Type B pancreatic cell (in vitro differentiated cells): Measurements from ENCODE around the gene RBL1. TPM values are rescaled to one million over a fixed set of nuclear protein-coding genes. Genes with fewer than 3 reads are reported as not detected.
"Not testable (repeated sequence)": the region's sequence is repeated elsewhere in the genome, so short reads cannot be mapped to it uniquely, and the experiment has no call there.

Experiments
- DNase-seq: peaks from one replicate; pipeline ENCODE4 v3.0.0; 2021; ENCODE audit warnings: mixed read lengths; ENCODE audit not compliant: unreplicated experiment; ENCODE audit errors: extremely low spot score
- H3K27ac Mint-ChIP-seq: 2 replicates; pipeline ENCODE4 v1.8.0; 2021; ENCODE audit warnings: mild to moderate bottlenecking, mixed read lengths
- H3K27me3 Mint-ChIP-seq: 2 replicates; pipeline ENCODE4 v1.8.0; 2021; ENCODE audit warnings: mixed read lengths
- H3K36me3 Mint-ChIP-seq: 2 replicates; pipeline ENCODE4 v1.8.0; 2021; ENCODE audit warnings: mixed read lengths
- H3K4me1 Mint-ChIP-seq: one replicate; pipeline ENCODE4 v1.8.0; 2021; ENCODE audit warnings: mixed read lengths; ENCODE audit not compliant: unreplicated experiment
- H3K4me3 Mint-ChIP-seq: 2 replicates; pipeline ENCODE4 v1.8.0; 2021; ENCODE audit warnings: mild to moderate bottlenecking, mixed read lengths
- H3K9me3 Mint-ChIP-seq: 2 replicates; pipeline ENCODE4 v1.8.0; 2021; ENCODE audit warnings: mixed read lengths
- CTCF ChIP-seq: fragments of 200-600 bp; sonication (generic); conservative IDR thresholded peaks from 2 replicates; pipeline ENCODE4 v1.5.0; 2021; ENCODE audit warnings: antibody characterized with exemption, mild to moderate bottlenecking
- total RNA-seq: library from RNA; stranded (reverse); gene quantifications from 2 replicates; pipeline ENCODE4 v1.2.1, GENCODE V29; 2021; ENCODE audit warnings: low replicate concordance

RBL1 gene
- total RNA-seq, 1 donor from 2014 or later, result 16.0 TPM

- H3K9me3 Mint-ChIP-seq, result no peaks in the 10 kb centered on the region
- H3K27me3 Mint-ChIP-seq, result no peaks in the 10 kb centered on the region
- H3K36me3 Mint-ChIP-seq, result no peaks in the 10 kb centered on the region
- H3K27ac Mint-ChIP-seq, result no peak overlapping the region
- TF ChIP-seq CTCF, result no peak
- no peak overlapping the region for H3K4me3 Mint-ChIP-seq
- DNase-seq, result no peak
- H3K4me1 Mint-ChIP-seq, result no peaks in the 10 kb centered on the region
Measured at GRCh38 chr20:37131486-37131885, 35.7 kb upstream of the RBL1 start.

- Mint-ChIP-seq H3K4me1 (no peaks in the 10 kb centered on the region), H3K4me3 (no peak overlapping the region)
Measured at GRCh38 chr20:37128803-37129202, 33.0 kb upstream of the RBL1 start.

GRCh38 chr20:37126290-37126689 is 30.5 kb upstream of the RBL1 start:
- H3K36me3 Mint-ChIP-seq, H3K9me3 Mint-ChIP-seq, H3K4me3 Mint-ChIP-seq, H3K27ac Mint-ChIP-seq, DNase-seq, H3K4me1 Mint-ChIP-seq, H3K27me3 Mint-ChIP-seq: not testable (repeated sequence)

More at GRCh38 chr20:37128803-37129202, 33.0 kb upstream of the RBL1 start:
- no peak for DNase-seq
- Mint-ChIP-seq H3K9me3 (no peaks in the 10 kb centered on the region), H3K27me3 (no peaks in the 10 kb centered on the region), H3K27ac (no peak overlapping the region), H3K36me3 (no peaks in the 10 kb centered on the region)
- TF ChIP-seq CTCF, result no peak

- no peak for DNase-seq
- no peak for TF ChIP-seq CTCF
- no peaks in the 10 kb centered on the region for H3K4me1 Mint-ChIP-seq
- H3K27ac Mint-ChIP-seq, result no peak overlapping the region
- no peaks in the 10 kb centered on the region for H3K36me3 Mint-ChIP-seq
- H3K9me3 Mint-ChIP-seq, result no peaks in the 10 kb centered on the region
- no peak overlapping the region for H3K4me3 Mint-ChIP-seq
- no peaks in the 10 kb centered on the region for H3K27me3 Mint-ChIP-seq
Measured at GRCh38 chr20:37123441-37123840, 27.6 kb upstream of the RBL1 start.

GRCh38 chr20:37120497-37120896 is 24.7 kb upstream of the RBL1 start:
- Mint-ChIP-seq H3K27me3 (no peaks in the 10 kb centered on the region), H3K36me3 (no peaks in the 10 kb centered on the region), H3K9me3 (no peaks in the 10 kb centered on the region), H3K27ac (no peak overlapping the region), H3K4me1 (no peaks in the 10 kb centered on the region), H3K4me3 (no peak overlapping the region)
- no peak for TF ChIP-seq CTCF
- DNase-seq, result no peak

- no peak overlapping the region for H3K27ac Mint-ChIP-seq
- H3K36me3 Mint-ChIP-seq, result no peaks in the 10 kb centered on the region
- H3K4me1 Mint-ChIP-seq, result no peaks in the 10 kb centered on the region
- no peak for DNase-seq
- no peak for TF ChIP-seq CTCF
- no peak overlapping the region for H3K4me3 Mint-ChIP-seq
- no peaks in the 10 kb centered on the region for H3K27me3 Mint-ChIP-seq
- H3K9me3 Mint-ChIP-seq, result no peaks in the 10 kb centered on the region
Measured at GRCh38 chr20:37119356-37120036, 23.7 kb upstream of the RBL1 start.
